NB4 (cell line): Measurements from ENCODE around the gene PAQR7.

ENCODE experiments used
- MAX ChIP-seq: IDR thresholded peaks from 2 replicates; pipeline ENCODE4 v1.6.1; 2011; ENCODE audit warnings: low read depth, low read length
- MYC ChIP-seq: IDR thresholded peaks from 2 replicates; pipeline ENCODE4 v1.6.1; 2011; ENCODE audit warnings: low read depth, low read length
- POLR2A ChIP-seq: IDR thresholded peaks from 2 replicates; pipeline ENCODE4 v1.6.1; 2011; ENCODE audit warnings: mild to moderate bottlenecking; ENCODE audit not compliant: insufficient read length; ENCODE audit errors: extremely low read depth
- TF ChIP-seq, protein P1 (sequence below): IDR thresholded peaks from one replicate; pipeline ENCODE4 v1.5.1; 2012; ENCODE audit warnings: low read depth, low read length

GRCh38 chr1:25832336-25833037 is 43.0 kb downstream of the PAQR7 start:
- TF ChIP-seq, protein P1, sequence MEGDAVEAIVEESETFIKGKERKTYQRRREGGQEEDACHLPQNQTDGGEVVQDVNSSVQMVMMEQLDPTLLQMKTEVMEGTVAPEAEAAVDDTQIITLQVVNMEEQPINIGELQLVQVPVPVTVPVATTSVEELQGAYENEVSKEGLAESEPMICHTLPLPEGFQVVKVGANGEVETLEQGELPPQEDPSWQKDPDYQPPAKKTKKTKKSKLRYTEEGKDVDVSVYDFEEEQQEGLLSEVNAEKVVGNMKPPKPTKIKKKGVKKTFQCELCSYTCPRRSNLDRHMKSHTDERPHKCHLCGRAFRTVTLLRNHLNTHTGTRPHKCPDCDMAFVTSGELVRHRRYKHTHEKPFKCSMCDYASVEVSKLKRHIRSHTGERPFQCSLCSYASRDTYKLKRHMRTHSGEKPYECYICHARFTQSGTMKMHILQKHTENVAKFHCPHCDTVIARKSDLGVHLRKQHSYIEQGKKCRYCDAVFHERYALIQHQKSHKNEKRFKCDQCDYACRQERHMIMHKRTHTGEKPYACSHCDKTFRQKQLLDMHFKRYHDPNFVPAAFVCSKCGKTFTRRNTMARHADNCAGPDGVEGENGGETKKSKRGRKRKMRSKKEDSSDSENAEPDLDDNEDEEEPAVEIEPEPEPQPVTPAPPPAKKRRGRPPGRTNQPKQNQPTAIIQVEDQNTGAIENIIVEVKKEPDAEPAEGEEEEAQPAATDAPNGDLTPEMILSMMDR, result no peak
- TF ChIP-seq MAX (no peak), POLR2A (no peak), MYC (no peak)
